Occipital lobe (tissue), 2 donors: Measurements from ENCODE around the gene MKLN1. TPM values are rescaled to one million over a fixed set of nuclear protein-coding genes. Genes with fewer than 3 reads are reported as not detected.
"Not testable (repeated sequence)": the region's sequence is repeated elsewhere in the genome, so short reads cannot be mapped to it uniquely, and the experiment has no call there.

Source experiments
- DNase-seq: peaks from one replicate; lab custom pipeline; 2025; lab: John Stamatoyannopoulos, UW
- total RNA-seq: library from RNA; depleted of rRNA; stranded (reverse); fragments of >200 nt; gene quantifications from one replicate; pipeline ENCODE4 v1.2.3, GENCODE V29; 2014

Gene MKLN1
- total RNA-seq, 1 donor from 2014 or later: 64.7 TPM

DNA sequence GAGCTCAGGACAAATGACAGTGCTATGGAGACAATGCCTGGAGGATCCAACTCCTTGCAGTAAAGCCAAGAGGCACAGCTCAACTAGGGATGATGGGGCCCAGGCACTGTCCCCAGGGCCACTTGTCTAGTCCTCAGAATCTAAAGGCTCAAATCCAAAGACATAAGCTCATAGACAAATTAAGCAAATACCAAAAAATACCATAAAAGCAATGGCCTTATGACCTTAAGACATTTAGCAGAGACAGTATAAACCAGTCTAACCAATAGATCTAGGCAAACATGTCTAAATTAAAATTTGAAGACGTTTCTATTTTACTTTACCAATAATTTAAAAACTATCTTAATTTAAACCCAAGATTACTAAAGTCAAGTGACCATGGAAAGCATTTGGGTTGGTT lies 14.8 kb upstream of the MKLN1 start:
- DNase-seq: no peak

DNA sequence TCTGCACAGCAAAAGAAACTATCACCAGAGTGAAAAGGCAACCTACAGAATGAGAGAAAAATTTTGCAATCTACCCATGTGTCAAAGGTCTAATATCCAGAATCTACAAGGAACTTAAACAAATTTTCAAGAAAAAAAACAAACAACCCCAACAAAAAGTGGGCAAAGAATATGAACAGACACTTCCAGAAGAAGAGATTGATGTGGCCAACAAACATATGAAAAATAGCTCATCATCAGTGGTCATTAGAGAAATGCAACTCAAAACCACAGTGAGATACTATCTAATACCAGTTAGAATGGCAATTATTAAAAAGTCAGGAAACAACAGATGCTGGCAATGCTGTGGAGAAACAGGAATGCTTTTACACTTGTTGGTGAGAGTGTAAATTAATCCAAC lies 7.1 kb upstream of the MKLN1 start:
- no peak for DNase-seq

DNA sequence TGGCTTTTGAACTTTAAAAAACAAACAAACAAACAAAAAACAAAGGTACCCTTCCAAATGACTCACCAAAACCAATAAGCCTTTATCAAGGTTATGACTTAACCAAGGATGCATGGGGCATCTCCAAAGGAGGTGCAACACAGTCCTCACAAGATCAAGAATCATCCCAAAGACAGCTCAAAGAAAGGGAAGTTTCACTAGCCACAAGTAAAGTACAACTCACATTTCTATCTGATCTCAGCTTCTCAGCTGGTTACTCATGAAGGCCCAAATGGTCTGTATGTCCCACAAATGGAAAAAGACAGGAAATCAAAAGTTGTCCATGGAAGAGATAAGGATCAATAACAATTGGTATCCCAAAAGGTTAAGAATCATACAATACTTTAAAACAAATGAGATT lies 6.0 kb upstream of the MKLN1 start:
- no peak for DNase-seq

DNA sequence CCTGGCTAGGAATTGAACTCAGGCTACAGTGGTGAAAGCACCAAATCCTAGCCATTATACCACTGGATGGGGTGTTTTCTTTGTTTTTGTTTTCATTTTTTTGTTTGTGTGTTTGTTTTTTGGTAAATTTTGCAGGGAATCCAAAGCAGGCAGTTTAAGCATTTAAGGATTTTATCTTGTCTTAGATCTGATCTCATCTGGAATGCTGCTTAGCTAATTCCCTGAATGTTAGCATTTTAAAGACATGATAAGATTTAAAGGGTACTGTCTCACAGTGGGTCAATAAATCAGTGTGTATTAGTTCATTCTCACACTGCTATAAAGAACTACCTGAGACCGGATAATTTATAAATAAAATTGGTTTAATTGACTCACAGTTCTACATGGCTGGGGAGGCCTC lies 5.6 kb upstream of the MKLN1 start:
- DNase-seq: no peak

DNA sequence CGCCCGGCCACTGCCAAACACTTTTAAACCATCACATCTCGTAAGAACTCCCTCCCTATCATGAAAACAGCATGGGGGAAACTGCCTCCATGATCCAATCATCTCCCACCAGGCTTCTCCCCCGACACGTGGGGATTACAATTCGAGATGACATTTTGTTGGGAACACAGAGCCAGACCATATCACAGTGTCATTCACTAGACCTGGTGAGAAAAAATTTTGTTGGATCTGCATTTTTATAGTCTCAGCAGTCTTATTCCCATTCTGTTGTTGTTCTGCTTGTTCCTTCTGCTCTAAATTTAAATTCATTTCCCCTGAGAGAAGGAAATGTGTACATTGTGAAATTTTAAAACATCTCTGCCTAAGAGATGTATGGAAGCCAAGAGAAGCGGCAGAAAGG lies 4.8 kb upstream of the MKLN1 start:
- no peak for DNase-seq

DNA sequence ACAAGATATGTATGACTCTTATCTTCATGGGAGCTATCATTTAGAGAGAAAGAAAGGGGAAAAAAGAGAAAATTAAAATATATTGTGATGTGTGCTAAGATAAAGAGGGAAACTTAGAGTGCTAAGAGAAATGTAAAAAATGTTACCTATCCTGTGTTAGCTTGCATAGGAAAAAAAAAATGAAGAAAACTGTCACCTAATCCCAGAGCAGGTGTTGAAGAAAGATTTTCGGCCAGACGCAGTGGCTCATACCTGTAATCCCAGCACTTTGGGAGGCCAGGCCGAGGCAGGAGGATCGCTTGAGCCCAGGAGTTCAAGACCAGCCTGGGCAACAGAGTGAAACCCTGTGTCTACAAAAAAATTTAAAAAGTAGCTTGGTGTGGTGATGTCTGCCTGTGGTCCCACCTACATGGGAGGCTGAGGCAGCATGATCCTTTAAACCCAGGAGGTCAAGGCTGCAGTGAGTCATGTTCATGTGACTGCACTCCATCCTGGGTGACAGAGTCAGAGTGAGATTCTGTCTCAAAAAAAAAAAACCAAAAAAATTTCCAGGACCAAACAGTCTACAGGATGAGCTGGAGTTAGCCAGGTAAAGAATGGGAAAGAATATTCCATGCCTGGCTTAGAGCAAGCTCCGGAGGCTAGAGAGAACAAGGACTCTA lies 2.4 kb upstream of the MKLN1 start:
- no peak for DNase-seq

DNA sequence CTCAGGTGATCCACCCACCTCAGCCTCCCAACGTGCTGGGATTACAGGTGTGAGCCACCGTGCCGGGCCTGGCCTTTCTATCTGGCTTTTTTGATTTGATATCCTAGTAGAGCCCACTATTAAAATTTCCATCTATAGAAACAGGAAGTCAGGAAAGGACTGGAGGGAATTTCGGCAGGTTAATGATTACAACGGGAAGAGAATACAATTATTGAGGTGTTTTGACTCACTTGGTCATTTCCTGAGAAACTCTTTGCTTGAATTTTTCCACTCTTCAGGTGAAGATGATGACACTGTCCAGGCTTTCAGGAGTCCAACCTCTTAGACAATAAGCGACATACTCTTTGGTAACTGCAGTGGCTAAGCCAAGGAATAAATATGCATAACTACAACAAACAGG lies 1.1 kb upstream of the MKLN1 start:
- no peak for DNase-seq

DNA sequence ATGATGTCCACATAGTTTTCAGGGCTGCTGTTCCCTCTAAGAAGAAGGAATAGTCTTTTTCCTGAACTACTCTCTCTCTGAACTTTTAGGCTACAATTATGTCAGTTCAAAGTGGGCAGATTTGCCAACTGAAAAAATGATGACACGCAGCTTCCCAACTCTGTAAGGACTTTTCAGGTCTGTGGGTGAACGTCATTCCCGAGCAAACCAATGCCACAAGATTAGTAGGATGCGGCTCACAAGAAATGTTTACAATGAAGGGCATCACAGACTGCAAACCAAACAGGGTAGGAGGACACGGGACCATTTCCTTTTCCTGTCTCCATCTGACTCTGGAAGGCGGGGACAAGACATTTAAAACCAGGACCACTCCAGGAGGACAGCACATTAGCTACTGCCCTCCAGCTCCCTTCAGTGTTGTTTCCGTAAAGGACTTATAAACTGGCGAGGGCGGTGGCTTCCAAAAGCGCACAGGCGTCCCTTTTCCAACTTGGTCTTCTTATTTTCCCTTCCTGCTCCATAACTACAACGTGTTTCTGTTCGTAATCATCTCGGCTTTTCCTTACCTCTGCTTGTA lies 539 bp upstream of the MKLN1 start:
- peak; percentile 45 for DNase-seq

DNA sequence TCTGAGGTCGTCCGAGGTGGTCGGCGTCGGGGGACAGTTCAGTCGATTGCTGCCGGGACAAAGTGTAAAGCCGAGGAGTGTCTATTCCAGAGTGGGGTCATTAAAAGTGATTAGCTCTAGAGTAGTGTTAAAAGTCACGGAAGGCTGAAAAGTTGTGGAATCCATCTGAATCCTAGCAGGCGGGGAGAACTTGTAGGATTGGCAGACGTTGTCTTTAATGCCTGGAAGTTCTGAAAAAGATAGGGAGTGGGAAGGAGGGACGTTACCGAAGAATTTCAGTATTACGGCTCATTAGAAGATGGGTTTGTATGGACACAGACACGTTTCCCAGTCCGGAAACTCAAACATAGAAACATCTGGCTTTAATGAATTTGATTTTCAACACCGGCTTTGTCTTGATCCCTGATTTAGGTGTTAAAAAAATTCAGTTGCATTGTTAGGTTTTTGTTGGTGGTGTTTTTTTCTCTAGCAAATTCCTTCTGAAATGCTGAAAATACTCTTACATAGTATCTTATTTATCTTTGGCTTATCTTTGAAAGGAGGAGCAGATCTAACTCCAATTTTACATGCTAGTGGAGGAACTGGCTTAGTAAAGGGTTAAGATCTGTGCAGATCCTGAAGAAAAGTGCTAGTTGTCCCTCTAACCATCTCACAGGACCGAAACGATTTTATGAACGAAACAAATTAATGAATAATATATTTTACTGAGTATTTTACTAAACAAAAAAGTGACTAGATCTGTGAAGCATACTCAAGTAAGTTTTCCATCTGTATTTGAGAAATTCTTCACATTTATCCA lies 900 bp downstream of the MKLN1 start:
- no peak for DNase-seq

DNA sequence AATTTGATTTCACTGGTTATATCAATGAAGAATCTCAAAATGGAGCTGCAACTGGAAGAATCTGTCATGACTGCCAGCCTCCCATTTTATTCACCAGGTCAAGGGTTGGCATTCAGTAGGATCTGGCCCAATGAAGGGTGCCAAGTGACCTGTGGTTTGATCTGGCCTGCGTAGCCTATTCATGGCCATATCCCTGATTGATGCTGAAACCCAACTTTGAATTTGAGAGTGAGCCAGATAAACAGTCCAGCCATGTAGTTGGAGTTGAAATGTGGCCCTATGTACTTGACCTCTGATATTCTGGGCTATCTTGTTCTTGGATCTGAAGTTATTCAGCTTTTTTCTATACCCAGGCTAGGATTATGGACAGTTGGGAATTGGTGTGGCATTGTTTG lies 1.5 kb downstream of the MKLN1 start:
- no peak for DNase-seq

DNA sequence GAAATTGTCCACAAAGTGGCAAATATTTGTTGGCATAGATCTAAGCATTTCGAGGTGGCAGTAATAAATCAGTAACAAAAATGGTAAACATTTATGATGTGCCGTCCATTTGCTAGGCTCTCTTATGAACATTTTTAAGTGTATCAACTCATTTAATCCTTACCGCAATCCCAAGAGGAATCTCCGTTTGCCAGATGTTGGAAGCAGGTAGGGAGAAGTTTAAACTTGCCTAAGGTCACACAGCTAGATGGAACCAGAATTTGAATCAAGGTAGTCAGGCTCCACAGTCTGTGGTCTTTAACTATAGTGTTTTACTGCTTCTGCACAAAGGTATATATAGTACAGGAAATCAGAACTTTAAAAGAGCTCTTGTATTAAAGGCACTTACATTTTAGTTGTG lies 2.6 kb downstream of the MKLN1 start:
- no peak for DNase-seq

DNA sequence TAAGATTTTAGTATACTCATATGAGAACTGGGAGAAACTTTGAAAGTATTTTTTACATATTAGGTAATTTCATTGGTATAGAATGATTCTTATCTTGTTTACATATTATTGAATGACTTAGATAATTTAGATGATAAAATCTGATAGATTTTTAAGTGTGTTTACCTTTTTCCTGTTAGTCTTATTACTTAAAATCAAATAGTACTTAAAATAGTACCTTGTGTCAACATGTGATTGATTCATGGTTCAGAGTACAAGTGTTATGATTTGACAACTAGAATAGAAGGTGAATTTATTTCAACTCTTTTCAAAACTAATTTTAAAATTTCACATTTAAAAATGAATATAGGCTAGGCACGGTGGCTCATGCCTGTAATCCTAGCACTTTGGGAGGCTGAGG lies 4.1 kb downstream of the MKLN1 start:
- no peak for DNase-seq

DNA sequence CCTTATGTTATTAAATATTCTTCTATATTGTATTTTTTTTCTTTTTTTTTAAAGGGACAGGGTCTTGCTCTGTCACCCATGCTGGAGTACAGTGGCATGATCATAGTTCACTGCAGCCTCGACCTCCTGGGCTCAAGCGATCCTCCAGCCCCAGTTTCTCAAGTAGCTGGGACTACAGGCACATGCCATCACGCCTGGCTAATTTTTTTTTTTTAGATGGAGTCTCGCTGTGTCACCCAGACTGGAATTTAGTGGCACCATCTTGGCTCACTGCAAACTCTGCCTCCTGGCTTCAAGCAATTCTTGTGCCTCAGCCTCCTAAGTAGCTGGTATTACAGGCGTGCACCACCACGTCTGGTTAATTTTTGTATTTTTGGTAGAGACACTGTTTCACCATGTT lies 5.1 kb downstream of the MKLN1 start:
- DNase-seq: not testable (repeated sequence)

DNA sequence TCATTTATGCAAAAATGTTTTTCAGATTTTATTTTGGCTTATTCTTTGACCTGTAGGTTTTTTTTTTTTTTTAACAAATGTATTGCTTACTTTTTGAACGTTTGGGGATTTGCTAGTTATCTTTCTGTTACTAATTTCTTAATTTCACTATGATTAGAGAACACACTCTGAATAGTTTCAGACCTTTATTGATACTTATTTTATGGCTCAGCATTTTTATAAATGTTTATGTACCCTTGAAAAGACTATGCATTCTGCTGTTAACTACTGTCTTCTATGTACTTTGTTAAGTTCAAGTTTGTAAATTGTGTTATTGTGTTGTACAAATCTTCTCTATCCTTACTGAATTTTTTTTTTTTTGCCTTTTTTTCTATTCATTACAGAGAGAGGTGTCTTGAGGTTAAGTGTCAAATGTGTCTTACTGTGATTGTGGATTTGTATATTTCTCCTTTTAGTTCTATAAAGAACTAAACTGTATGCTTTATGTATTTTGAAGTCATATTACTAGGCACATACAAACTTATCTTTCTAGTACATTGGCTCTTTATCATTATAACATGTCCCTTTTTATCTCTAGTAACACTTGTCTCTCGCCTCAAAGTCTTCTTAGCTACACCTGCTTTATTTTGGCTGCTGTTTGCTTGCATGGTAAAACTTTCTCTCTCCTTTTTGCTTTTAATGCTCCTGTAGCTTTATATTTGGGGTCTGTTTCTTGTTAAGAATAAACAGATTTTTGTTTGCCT lies 8.1 kb downstream of the MKLN1 start:
- DNase-seq: no peak

DNA sequence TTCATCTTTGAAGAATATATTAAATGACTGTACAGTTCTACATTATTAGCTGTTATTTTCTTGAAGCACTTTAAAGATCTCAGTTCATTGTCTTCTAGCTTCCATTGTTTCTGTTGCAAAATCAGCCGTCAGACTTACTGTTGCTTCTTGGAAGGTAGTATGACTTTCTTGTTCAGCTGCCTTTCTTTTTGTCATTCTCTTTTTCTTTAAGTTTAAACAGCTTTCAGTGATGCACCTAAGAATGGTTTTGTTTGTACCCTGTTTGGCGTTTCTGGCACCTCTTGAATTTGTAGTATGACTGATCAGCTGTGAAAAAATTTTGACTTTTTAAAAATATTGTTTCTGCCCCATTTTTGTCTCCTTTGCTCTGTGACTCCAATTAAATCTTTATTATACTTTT lies 9.3 kb downstream of the MKLN1 start:
- no peak for DNase-seq

DNA sequence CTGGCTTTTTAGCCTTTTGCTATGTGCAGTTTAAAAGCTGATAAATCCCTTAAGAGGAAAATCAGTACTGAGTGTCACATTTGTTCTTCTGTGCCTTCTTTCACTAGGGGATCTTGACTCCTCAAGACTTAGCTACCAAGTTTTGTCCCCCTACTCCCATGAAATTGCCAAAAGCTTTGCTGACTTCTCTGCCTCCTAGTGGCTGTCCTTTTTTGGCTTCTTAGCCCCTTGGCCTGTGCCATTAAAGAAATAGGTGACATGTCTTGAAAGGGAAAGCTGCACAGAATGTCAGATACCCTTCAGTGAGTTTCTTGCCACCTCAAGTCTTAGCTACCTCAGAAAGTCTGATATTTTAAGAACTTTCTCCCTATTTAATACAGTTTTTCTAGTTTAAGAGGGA lies 10.5 kb downstream of the MKLN1 start:
- DNase-seq: no peak

DNA sequence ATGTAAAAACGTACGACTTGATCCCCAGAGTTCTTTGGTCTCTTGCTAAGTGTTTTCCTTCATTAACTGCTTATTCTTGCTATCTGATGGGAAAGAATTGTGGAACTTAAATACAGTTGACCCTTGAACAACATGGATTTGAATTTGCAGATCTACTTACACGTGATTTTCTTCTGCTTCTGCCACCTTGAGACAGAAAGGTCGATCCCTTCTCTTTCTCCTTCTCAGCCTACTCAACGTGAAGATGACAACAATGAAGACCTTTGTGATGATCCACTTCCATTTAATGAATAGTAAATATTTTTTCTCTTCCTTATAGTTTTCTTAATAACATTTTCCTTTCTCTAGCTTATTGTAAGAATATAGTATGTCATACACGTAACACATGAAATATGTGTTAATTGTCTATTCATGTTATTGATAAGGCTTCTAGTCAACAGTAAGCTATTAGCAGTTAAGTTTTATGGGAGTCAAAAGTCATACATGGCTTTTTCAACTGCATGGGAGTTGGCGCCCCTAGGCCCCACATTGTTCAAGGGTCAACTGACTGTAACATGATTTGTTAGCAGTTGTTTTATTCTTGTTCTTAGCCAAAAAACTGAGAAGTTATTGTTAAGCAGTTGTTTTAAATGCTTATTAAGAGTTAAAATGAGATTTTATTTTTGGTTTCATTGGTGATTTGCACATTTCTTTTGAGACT lies 11.2 kb downstream of the MKLN1 start:
- no peak for DNase-seq

DNA sequence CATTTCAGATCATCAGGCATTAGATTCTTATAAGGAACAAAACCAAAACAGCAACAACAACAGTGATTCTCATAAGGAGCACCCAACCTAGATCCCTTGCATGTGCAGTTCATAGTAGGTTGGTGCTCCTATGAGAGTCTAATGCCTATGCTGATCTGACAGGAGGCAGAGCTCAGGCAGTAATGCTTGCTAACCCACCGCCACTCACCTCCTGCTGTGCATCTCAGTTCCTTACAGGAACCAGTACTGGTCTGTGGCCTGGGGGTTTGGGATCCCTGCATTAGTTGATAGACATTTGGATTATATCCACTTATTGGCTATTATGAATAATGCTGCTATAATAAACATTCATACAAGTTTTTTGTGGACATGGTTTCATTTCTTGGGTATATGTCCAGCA lies 14.0 kb downstream of the MKLN1 start:
- no peak for DNase-seq

DNA sequence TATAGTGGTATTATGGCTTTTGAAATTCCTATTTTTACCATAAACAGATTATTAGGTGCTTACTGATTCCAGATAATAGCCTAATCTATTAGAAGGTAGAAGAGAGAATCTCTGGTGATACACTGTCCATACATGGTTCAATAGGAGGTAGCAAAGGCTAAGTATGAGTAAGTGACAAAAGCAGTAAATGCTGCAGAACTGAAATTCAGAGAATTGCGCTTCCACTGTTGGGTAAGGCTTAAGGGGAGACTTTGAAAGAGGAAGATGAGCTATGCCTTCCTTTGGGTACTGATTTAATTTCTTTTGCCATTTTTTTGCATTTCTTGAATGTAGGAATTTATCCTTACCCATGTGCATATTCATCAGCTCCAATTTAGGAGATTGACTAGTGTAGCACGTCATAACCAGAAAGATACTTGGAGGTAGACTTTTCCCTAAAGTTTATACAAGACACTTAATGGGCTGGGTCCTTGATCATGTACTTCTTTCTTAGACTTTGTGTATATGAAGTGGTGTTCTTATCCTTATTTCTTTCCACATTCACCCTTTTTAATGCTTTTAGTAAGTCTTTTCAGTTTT lies 15.3 kb downstream of the MKLN1 start:
- DNase-seq: no peak

DNA sequence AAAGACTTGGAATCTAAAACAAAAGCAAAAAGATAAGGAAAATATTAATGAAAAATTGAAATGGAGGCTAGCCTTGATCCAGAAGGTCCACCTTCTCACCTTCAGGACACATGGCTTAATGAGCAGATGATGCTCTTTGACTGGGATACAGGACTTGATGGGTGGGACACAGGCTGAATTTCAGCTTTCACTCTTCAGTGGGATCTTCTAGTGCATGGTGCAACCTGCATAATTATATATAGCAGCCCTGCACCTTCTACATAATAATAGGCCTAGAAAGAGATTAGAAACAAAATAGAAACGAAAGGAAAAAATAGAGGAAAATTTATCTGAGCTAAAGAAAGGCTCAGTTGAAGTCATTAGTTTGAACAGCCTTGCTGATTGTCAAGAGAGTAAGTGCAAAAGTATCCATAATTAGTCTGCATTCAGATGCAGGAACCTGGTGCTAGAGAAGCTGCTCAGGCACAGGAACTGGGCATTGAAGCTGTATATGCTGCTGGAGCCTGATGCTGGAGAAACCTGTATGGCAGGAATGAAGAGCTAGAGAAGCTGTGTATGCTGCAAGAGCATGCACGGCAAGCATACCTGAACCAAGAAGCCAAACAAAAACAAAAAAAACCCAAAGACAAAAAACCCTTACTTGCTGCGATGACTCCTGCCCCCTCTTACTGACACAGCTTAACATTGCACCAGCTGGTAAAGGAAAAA lies 19.4 kb downstream of the MKLN1 start:
- no peak for DNase-seq

DNA sequence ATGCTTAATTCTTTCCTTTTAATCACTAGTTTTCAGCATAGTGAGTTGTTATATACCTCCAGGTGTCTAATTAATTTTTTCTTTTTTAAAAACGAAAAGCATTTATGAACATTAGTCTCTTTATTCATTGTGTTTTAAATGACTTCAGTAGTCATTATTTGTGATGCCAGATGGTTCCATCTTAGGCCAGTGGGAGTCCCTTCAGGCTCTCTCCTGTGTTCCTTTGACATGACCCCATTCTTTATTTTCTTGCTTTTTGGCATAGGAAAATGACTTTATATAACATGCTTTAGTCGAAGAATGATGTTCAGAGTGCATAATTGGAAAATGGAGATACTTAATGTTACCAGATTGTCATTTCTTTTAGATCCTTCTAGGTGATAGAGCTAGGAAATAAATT lies 24.4 kb downstream of the MKLN1 start:
- DNase-seq: no peak
